HepG2 (cell line): ENCODE results near the gene SLC9A8. TPM values are rescaled to one million over a fixed set of nuclear protein-coding genes. Genes with fewer than 3 reads are reported as not detected.

ENCODE experiments used
- ARID2 ChIP-seq: sonication (generic); formaldehyde crosslinking; IDR thresholded peaks from 2 replicates; pipeline ENCODE4 v1.8.1; 2022; ENCODE audit warnings: mild to moderate bottlenecking, missing genetic modification reagents, borderline replicate concordance
- ATF5 ChIP-seq: sonication (generic); formaldehyde crosslinking; IDR thresholded peaks from 2 replicates; pipeline ENCODE4 v1.4.0; 2020; ENCODE audit warnings: mild to moderate bottlenecking, low read depth, missing genetic modification reagents
- ATM ChIP-seq: fragments of 450-650 bp; IDR thresholded peaks from 2 replicates; pipeline ENCODE4 v1.7.1; 2017; ENCODE audit warnings: mild to moderate bottlenecking, borderline replicate concordance
- CBFB ChIP-seq: sonication (generic); formaldehyde crosslinking; IDR thresholded peaks from 2 replicates; pipeline ENCODE4 v1.4.0; 2020; ENCODE audit warnings: missing genetic modification reagents
- KLF16 ChIP-seq, 2 experiments: sonication (generic) in 1 of 2; formaldehyde crosslinking in 1 of 2; IDR thresholded peaks; 2 replicates each; pipeline versions ENCODE4 v1.6.1 to v1.8.0; 2016 to 2023; ENCODE audit warnings: missing genetic modification reagents in 2 of 2, missing compliant biosample characterization in 1 of 2
- MTA3 ChIP-seq: sonication (generic); formaldehyde crosslinking; IDR thresholded peaks from 2 replicates; pipeline ENCODE4 v1.4.0; 2020; ENCODE audit warnings: missing genetic modification reagents
- SOX6 ChIP-seq, 2 experiments: fragments of 450-650 bp in 1 of 2; sonication (generic) in 1 of 2; formaldehyde crosslinking in 1 of 2; IDR thresholded peaks; 2 replicates each; pipeline versions ENCODE4 v1.4.0 to v1.6.1; 2017 to 2020; ENCODE audit warnings: antibody characterized with exemption in 1 of 2, mild to moderate bottlenecking in 1 of 2, missing genetic modification reagents in 1 of 2
- ZBTB20 ChIP-seq: sonication (generic); formaldehyde crosslinking; IDR thresholded peaks from 2 replicates; pipeline ENCODE4 v1.8.1; 2023; ENCODE audit warnings: missing genetic modification reagents, low read depth, mild to moderate bottlenecking, borderline replicate concordance
- ZBTB8A ChIP-seq: sonication (generic); formaldehyde crosslinking; IDR thresholded peaks from 2 replicates; pipeline ENCODE4 v1.4.0; 2020; ENCODE audit warnings: mild to moderate bottlenecking, low read depth, missing genetic modification reagents, borderline replicate concordance
- ZEB1 ChIP-seq: IDR thresholded peaks from 2 replicates; pipeline ENCODE4 v1.6.1; 2012; ENCODE audit warnings: mild to moderate bottlenecking, low read depth, inconsistent platforms; ENCODE audit not compliant: insufficient replicate concordance
- ZFP36L2 ChIP-seq: sonication (generic); formaldehyde crosslinking; IDR thresholded peaks from 2 replicates; pipeline ENCODE4 v1.4.0; 2020; ENCODE audit warnings: missing genetic modification reagents
- ZMAT3 ChIP-seq: sonication (generic); formaldehyde crosslinking; conservative IDR thresholded peaks from 2 replicates; pipeline ENCODE4 v1.7.0; 2021; ENCODE audit warnings: missing genetic modification reagents
- ZNF12 ChIP-seq: sonication (generic); formaldehyde crosslinking; IDR thresholded peaks from 2 replicates; pipeline ENCODE4 v1.5.0; 2020; ENCODE audit warnings: missing genetic modification reagents
- ZNF33A ChIP-seq: sonication (generic); formaldehyde crosslinking; IDR thresholded peaks from 2 replicates; pipeline ENCODE4 v1.5.1; 2020; ENCODE audit warnings: missing genetic modification reagents, mild to moderate bottlenecking, moderate library complexity, borderline replicate concordance
- ZNF354B ChIP-seq: sonication (generic); formaldehyde crosslinking; IDR thresholded peaks from 2 replicates; pipeline ENCODE4 v1.8.0; 2022; ENCODE audit warnings: mild to moderate bottlenecking, missing genetic modification reagents
- ZNF382 ChIP-seq: sonication (generic); formaldehyde crosslinking; IDR thresholded peaks from 2 replicates; pipeline ENCODE4 v1.5.0; 2020; ENCODE audit warnings: missing genetic modification reagents, mild to moderate bottlenecking, borderline replicate concordance
- ZNF572 ChIP-seq: sonication (generic); formaldehyde crosslinking; IDR thresholded peaks from 2 replicates; pipeline ENCODE4 v1.5.1; 2020; ENCODE audit warnings: mild to moderate bottlenecking, missing genetic modification reagents
- ZNF775 ChIP-seq: sonication (generic); formaldehyde crosslinking; IDR thresholded peaks from 2 replicates; pipeline ENCODE4 v1.4.0; 2020; ENCODE audit warnings: missing genetic modification reagents, mild to moderate bottlenecking, moderate library complexity, borderline replicate concordance
- ZNF879 ChIP-seq: sonication (generic); formaldehyde crosslinking; IDR thresholded peaks from 2 replicates; pipeline ENCODE4 v1.8.1; 2023; ENCODE audit warnings: missing genetic modification reagents
- polyA plus RNA-seq, 8 experiments: library from polyadenylated mRNA; depleted of rRNA in 3 of 8; stranded (reverse) in 7 of 8; unstranded in 1 of 8; fragments of >200 nt; fragmentation: Illumina TruSeq in 4 of 8; extraction: Trizol in 4 of 8; gene quantifications; 2 replicates each; pipeline versions ENCODE4 v1.2.1 to v1.2.3, GENCODE V29; 2011 to 2016; ENCODE audit warnings: low read depth in 4 of 8, missing spikeins in 1 of 8, mixed read lengths in 1 of 8; ENCODE audit not compliant: insufficient read depth in 1 of 8
- total RNA-seq, 5 experiments: library from RNA; depleted of rRNA; stranded (reverse); fragments of >200 nt; fragmentation: Illumina TruSeq; extraction: Trizol; gene quantifications; 2 replicates each; pipeline ENCODE4 v1.2.3, GENCODE V29; 2016; ENCODE audit warnings: low read depth in 1 of 5
- TF ChIP-seq, protein P1 (sequence below): sonication (generic); formaldehyde crosslinking; IDR thresholded peaks from 2 replicates; pipeline ENCODE4 v1.9.0; 2021; ENCODE audit warnings: missing genetic modification reagents, borderline replicate concordance
- TF ChIP-seq, protein P2 (sequence below): sonication (generic); formaldehyde crosslinking; IDR thresholded peaks from 2 replicates; pipeline ENCODE4 v1.5.1; 2020; ENCODE audit warnings: mild to moderate bottlenecking, missing genetic modification reagents, borderline replicate concordance
- TF ChIP-seq, protein P3 (sequence below): sonication (generic); formaldehyde crosslinking; IDR thresholded peaks from 2 replicates; pipeline ENCODE4 v1.8.0; 2022; ENCODE audit warnings: missing genetic modification reagents, mild to moderate bottlenecking, borderline replicate concordance

The SLC9A8 gene
- total and polyA plus RNA-seq, 2 of the 13 experiments (the other 11 are each of a cell fraction or from before 2014, with no cell fraction given), result 4.1 to 7.4 TPM

GRCh38 chr20:49813305-49813974 lies 812 bp downstream of the SLC9A8 start (continued):
- TF ChIP-seq, protein P1, sequence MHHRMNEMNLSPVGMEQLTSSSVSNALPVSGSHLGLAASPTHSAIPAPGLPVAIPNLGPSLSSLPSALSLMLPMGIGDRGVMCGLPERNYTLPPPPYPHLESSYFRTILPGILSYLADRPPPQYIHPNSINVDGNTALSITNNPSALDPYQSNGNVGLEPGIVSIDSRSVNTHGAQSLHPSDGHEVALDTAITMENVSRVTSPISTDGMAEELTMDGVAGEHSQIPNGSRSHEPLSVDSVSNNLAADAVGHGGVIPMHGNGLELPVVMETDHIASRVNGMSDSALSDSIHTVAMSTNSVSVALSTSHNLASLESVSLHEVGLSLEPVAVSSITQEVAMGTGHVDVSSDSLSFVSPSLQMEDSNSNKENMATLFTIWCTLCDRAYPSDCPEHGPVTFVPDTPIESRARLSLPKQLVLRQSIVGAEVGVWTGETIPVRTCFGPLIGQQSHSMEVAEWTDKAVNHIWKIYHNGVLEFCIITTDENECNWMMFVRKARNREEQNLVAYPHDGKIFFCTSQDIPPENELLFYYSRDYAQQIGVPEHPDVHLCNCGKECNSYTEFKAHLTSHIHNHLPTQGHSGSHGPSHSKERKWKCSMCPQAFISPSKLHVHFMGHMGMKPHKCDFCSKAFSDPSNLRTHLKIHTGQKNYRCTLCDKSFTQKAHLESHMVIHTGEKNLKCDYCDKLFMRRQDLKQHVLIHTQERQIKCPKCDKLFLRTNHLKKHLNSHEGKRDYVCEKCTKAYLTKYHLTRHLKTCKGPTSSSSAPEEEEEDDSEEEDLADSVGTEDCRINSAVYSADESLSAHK (CRISPR knock-in tag), result no peak
- TF ChIP-seq ZBTB8A (CRISPR knock-in tag), result no peak
- no peak for TF ChIP-seq ZNF33A (CRISPR knock-in tag)
- TF ChIP-seq SOX6 (IDR thresholded peaks at IDR 0.05), result no peak
- no peak for TF ChIP-seq SOX6 (CRISPR knock-in tag; IDR thresholded peaks at IDR 0.05)
- TF ChIP-seq ZNF775 (CRISPR knock-in tag), result no peak
- no peak for TF ChIP-seq ZNF12
- 0 out of 2 replicates have a peak, but pooled peaks have one; percentile 78 for TF ChIP-seq ZNF354B (CRISPR knock-in tag)
- no peak for TF ChIP-seq ZNF382 (CRISPR knock-in tag)
- TF ChIP-seq ATF5 (CRISPR knock-in tag), result no peak
- TF ChIP-seq, protein P2, sequence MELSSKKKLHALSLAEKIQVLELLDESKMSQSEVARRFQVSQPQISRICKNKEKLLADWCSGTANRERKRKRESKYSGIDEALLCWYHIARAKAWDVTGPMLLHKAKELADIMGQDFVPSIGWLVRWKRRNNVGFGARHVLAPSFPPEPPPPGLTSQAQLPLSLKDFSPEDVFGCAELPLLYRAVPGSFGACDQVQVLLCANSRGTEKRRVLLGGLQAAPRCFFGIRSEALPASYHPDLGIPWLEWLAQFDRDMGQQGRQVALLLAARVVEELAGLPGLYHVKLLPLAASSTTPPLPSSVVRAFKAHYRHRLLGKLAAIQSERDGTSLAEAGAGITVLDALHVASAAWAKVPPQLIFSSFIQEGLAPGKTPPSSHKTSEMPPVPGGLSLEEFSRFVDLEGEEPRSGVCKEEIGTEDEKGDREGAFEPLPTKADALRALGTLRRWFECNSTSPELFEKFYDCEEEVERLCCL (CRISPR knock-in tag), result no peak
- TF ChIP-seq CBFB, result no peak
- TF ChIP-seq MTA3 (CRISPR knock-in tag), result no peak
- TF ChIP-seq ZNF879 (CRISPR knock-in tag), result no peak
- TF ChIP-seq ZBTB20 (CRISPR knock-in tag), result 0 out of 2 replicates have a peak, but pooled peaks have one; percentile 41
- no peak for TF ChIP-seq KLF16 (CRISPR knock-in tag; IDR thresholded peaks at IDR 0.05)
- no peak for TF ChIP-seq ARID2 (CRISPR knock-in tag)
- no peak for TF ChIP-seq ZMAT3 (CRISPR knock-in tag)
- no peak for TF ChIP-seq ZNF572
- no peak for TF ChIP-seq ZFP36L2 (CRISPR knock-in tag)
- TF ChIP-seq, protein P3, sequence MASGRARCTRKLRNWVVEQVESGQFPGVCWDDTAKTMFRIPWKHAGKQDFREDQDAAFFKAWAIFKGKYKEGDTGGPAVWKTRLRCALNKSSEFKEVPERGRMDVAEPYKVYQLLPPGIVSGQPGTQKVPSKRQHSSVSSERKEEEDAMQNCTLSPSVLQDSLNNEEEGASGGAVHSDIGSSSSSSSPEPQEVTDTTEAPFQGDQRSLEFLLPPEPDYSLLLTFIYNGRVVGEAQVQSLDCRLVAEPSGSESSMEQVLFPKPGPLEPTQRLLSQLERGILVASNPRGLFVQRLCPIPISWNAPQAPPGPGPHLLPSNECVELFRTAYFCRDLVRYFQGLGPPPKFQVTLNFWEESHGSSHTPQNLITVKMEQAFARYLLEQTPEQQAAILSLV (CRISPR knock-in tag), result no peak
- TF ChIP-seq ZEB1, result peak; percentile 10
- TF ChIP-seq ATM, result no peak
